SK-N-MC (cell line): Measurements from ENCODE around the gene FOXF2.

ENCODE experiments used
- DNase-seq: peaks from one replicate; pipeline ENCODE4 v3.0.0-alpha.2; 2011; ENCODE audit warnings: low read depth, low spot score
- H3K27ac ChIP-seq: fragments of 200-600 bp; sonication (generic); 2 replicates; pipeline ENCODE4 v1.5.1; 2016; ENCODE audit warnings: mixed run types
- H3K36me3 ChIP-seq: fragments of 200-600 bp; sonication (generic); 2 replicates; pipeline ENCODE4 v1.6.1; 2017; ENCODE audit warnings: antibody characterized with exemption, low read length, mixed read lengths; ENCODE audit not compliant: insufficient read depth
- H3K4me3 ChIP-seq: fragments of 200-600 bp; sonication (generic); 2 replicates; pipeline ENCODE4 v1.5.1; 2016
- H3K9ac ChIP-seq: fragments of 200-600 bp; sonication (generic); 2 replicates; pipeline ENCODE4 v1.8.0; 2017; ENCODE audit warnings: mixed run types, mixed read lengths; ENCODE audit not compliant: insufficient read length
- H3K9me3 ChIP-seq: fragments of 200-600 bp; sonication (generic); 2 replicates; pipeline ENCODE4 v1.6.1; 2017; ENCODE audit warnings: low read depth, mild to moderate bottlenecking, antibody characterized with exemption, low read length, moderate library complexity, mixed read lengths
- EZH2 ChIP-seq: fragments of 200-600 bp; sonication (generic); IDR thresholded peaks from one replicate; pipeline ENCODE4 v1.6.1; 2017; ENCODE audit warnings: antibody characterized with exemption
- FOXP2 ChIP-seq: optimal IDR thresholded peaks from 2 replicates; pipeline ENCODE3; 2011; ENCODE audit warnings: mild to moderate bottlenecking, moderate library complexity; ENCODE audit not compliant: insufficient read depth; ENCODE audit errors: extremely low read length, control extremely low read depth
- POLR2AphosphoS5 ChIP-seq: IDR thresholded peaks from 2 replicates; pipeline ENCODE4 v1.6.1; 2012; ENCODE audit warnings: mild to moderate bottlenecking, low read depth, low read length, borderline replicate concordance

Gene FOXF2

GRCh38 chr6:1423578-1423977, 34.2 kb downstream of the FOXF2 start:
- H3K36me3 ChIP-seq, result no peaks in the 10 kb centered on the region
- H3K27ac ChIP-seq, result no peak overlapping the region
- H3K9me3 ChIP-seq, result no peaks in the 10 kb centered on the region
- no peak for DNase-seq
- TF ChIP-seq FOXP2, result no peak
- no peak for TF ChIP-seq POLR2AphosphoS5
- no peak for TF ChIP-seq EZH2
- no peak overlapping the region for H3K4me3 ChIP-seq
- H3K9ac ChIP-seq, result no peak overlapping the region

GRCh38 chr6:1424306-1424927, 35.0 kb downstream of the FOXF2 start:
- Histone ChIP-seq H3K27ac (no peak overlapping the region), H3K9ac (no peak overlapping the region), H3K4me3 (no peak overlapping the region), H3K36me3 (no peaks in the 10 kb centered on the region), H3K9me3 (no peaks in the 10 kb centered on the region)
- no peak for DNase-seq
- no peak for TF ChIP-seq FOXP2
- TF ChIP-seq POLR2AphosphoS5, result no peak
- TF ChIP-seq EZH2, result no peak

DNA sequence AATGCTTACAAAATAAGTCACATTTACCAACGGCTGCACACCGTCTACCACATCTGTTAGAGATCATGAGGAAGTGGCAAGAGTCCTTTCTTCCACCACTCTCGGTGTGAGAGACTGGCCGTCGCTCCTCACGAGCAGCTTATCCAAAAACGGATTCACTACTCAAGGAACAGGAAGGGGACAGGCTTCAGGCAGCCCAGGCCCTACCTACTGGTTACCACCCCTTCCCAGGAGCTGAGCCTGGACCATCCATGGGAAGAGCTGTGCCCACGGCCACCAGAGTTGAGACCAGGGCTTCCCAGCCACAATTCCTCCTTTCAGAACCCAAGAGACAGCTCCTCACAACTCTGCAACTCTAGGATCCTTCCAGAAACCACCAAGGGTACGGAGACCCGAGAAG, 37.0 kb downstream of the FOXF2 start:
- no peak for TF ChIP-seq EZH2
- Histone ChIP-seq H3K9ac (no peak overlapping the region), H3K4me3 (no peak overlapping the region), H3K27ac (no peak overlapping the region), H3K9me3 (no peaks in the 10 kb centered on the region), H3K36me3 (no peaks in the 10 kb centered on the region)
- no peak for DNase-seq

- Histone ChIP-seq H3K4me3 (no peak overlapping the region), H3K27ac (no peak overlapping the region)
- no peak for DNase-seq
These were observed 46.4 kb downstream of the FOXF2 start for GRCh38 chr6:1435806-1436205.

GRCh38 chr6:1436334-1437306, 47.2 kb downstream of the FOXF2 start:
- no peaks in the 10 kb centered on the region for H3K9me3 ChIP-seq
- no peaks in the 10 kb centered on the region for H3K36me3 ChIP-seq
- TF ChIP-seq EZH2 (no peak), POLR2AphosphoS5 (no peak)
- no peak overlapping the region for H3K4me3 ChIP-seq
- H3K9ac ChIP-seq, result no peak overlapping the region
- peak; percentile 32 for DNase-seq
- H3K27ac ChIP-seq, result no peak overlapping the region

More at GRCh38 chr6:1435806-1436205, 46.4 kb downstream of the FOXF2 start:
- Histone ChIP-seq H3K9ac (no peak overlapping the region), H3K36me3 (no peaks in the 10 kb centered on the region), H3K9me3 (no peaks in the 10 kb centered on the region)
- TF ChIP-seq POLR2AphosphoS5 (no peak), FOXP2 (no peak), EZH2 (no peak)

GRCh38 chr6:1437553-1438406, 48.4 kb downstream of the FOXF2 start:
- no peak for TF ChIP-seq FOXP2
- no peak for TF ChIP-seq EZH2
- TF ChIP-seq POLR2AphosphoS5, result no peak
- Histone ChIP-seq H3K9me3 (no peaks in the 10 kb centered on the region), H3K27ac (no peak overlapping the region), H3K36me3 (no peaks in the 10 kb centered on the region), H3K9ac (no peak overlapping the region), H3K4me3 (no peak overlapping the region)
- no peak for DNase-seq

- DNase-seq, result no peak
- Histone ChIP-seq H3K9me3 (no peaks in the 10 kb centered on the region), H3K9ac (no peak overlapping the region), H3K36me3 (no peaks in the 10 kb centered on the region), H3K4me3 (no peak overlapping the region), H3K27ac (no peak overlapping the region)
- TF ChIP-seq EZH2 (no peak), POLR2AphosphoS5 (no peak), FOXP2 (no peak)
These were observed 49.1 kb downstream of the FOXF2 start for GRCh38 chr6:1438471-1438881.

DNA sequence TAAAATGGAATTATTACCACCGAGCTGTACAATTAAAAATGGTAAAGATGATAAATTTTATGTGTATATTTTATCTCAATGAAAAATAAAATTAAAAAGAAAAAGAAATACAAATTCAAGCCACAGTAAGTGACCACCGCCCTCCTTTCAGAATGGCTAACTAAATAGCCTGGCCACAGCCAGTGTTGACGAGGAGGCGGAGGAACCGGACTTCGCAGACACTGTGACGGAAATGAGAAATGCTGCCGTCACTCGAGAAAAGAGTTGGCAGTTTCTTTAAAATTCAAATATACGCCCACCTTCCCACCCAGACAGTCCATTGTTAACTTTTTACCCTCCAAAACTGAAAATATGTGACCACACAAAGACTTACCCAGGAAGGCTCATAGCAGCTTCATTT, 50.0 kb downstream of the FOXF2 start:
- no peak overlapping the region for H3K9ac ChIP-seq
- no peak overlapping the region for H3K4me3 ChIP-seq
- H3K9me3 ChIP-seq, result no peaks in the 10 kb centered on the region
- H3K27ac ChIP-seq, result no peak overlapping the region
- H3K36me3 ChIP-seq, result no peaks in the 10 kb centered on the region
- DNase-seq, result no peak
- TF ChIP-seq POLR2AphosphoS5 (no peak), EZH2 (no peak), FOXP2 (no peak)
